PFSK-1 (cell line): ENCODE data around the gene RSPH10B.

Experiments
- POLR2AphosphoS5 ChIP-seq: IDR thresholded peaks from 2 replicates; pipeline ENCODE4 v1.6.1; 2012; ENCODE audit warnings: low read depth, mild to moderate bottlenecking, control low read depth, low read length, moderate library complexity
- TAF1 ChIP-seq: IDR thresholded peaks from 2 replicates; pipeline ENCODE4 v1.6.1; 2012; ENCODE audit warnings: low read length, control low read depth, borderline replicate concordance; ENCODE audit not compliant: insufficient read depth
- TF ChIP-seq, protein P1 (sequence below), 2 experiments: IDR thresholded peaks; 2 replicates each; pipeline versions ENCODE4 v1.6.1 to v1.8.0; 2011 to 2012; ENCODE audit warnings: low read depth in 2 of 2, low read length in 2 of 2, control low read depth in 1 of 2, inconsistent platforms in 1 of 2, mild to moderate bottlenecking in 1 of 2, moderate library complexity in 1 of 2; ENCODE audit not compliant: insufficient read depth in 1 of 2

DNA sequence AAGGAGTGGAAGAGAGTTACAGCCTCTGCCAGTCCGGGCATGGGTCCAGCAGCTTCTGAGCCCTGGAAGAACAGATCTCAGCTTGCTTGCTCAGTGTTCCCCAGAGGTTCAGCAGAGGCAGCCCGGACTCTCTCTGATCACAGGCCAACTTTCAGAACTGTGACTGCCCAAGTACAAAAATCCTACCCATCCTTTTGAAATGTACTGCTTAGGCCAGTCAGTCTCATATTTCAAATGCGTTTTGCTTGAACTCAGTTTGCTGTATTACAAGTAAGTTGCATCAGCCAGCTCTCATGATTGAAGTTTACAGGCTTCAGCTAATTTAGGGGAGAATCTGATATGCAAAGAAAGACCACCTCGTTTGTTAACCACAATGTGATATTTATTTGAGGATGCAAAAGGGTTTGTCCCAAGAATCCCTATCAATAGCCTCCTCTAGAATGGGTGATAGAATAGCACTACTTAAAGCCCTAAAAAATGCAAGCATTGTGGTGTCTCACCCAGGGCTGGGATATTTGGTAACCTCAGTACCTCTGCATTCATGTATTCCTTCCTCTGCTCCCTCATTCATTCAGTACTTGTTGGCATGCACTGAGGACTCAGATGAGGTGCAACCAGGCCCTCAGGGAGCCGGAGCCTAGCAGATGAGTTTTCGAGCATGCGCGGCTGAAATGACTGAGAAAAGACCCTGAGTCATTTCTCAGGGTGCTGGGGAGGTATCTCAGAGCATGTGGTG is 45.6 kb upstream of the RSPH10B start:
- no peak for TF ChIP-seq TAF1
- TF ChIP-seq, protein P1, sequence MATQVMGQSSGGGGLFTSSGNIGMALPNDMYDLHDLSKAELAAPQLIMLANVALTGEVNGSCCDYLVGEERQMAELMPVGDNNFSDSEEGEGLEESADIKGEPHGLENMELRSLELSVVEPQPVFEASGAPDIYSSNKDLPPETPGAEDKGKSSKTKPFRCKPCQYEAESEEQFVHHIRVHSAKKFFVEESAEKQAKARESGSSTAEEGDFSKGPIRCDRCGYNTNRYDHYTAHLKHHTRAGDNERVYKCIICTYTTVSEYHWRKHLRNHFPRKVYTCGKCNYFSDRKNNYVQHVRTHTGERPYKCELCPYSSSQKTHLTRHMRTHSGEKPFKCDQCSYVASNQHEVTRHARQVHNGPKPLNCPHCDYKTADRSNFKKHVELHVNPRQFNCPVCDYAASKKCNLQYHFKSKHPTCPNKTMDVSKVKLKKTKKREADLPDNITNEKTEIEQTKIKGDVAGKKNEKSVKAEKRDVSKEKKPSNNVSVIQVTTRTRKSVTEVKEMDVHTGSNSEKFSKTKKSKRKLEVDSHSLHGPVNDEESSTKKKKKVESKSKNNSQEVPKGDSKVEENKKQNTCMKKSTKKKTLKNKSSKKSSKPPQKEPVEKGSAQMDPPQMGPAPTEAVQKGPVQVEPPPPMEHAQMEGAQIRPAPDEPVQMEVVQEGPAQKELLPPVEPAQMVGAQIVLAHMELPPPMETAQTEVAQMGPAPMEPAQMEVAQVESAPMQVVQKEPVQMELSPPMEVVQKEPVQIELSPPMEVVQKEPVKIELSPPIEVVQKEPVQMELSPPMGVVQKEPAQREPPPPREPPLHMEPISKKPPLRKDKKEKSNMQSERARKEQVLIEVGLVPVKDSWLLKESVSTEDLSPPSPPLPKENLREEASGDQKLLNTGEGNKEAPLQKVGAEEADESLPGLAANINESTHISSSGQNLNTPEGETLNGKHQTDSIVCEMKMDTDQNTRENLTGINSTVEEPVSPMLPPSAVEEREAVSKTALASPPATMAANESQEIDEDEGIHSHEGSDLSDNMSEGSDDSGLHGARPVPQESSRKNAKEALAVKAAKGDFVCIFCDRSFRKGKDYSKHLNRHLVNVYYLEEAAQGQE (IDR thresholded peaks at IDR 0.05; ENCODE audit: insufficient read depth in 1 of 2, low read depth in 2 of 2, low read length in 2 of 2): no peak
- no peak for TF ChIP-seq POLR2AphosphoS5
